ENCODE data around the gene CAMK1G. TPM values are rescaled to one million over a fixed set of nuclear protein-coding genes. Genes with fewer than 3 reads are reported as not detected.

CAMK1G gene
- total and polyA plus RNA-seq, 9 of the 15 experiments (the other 6 are each of a cell fraction or from before 2014, with no cell fraction given), result not detected

- TF ChIP-seq IRF1 (CRISPR knock-in tag; IDR thresholded peaks at IDR 0.05; ENCODE audit: borderline replicate concordance) (no peak), ZNF695 (CRISPR knock-in tag; IDR thresholded peaks at IDR 0.05) (no peak), ZNF174 (CRISPR knock-in tag; IDR thresholded peaks at IDR 0.05) (no peak), TFE3 (CRISPR knock-in tag; IDR thresholded peaks at IDR 0.05) (no peak), SREBF2 (CRISPR knock-in tag; IDR thresholded peaks at IDR 0.05) (no peak)
These were observed 738 bp downstream of the CAMK1G start (continued) for GRCh38 chr1:209584231-209584672.

- no peak for ATAC-seq
- Histone ChIP-seq H3K9me3 (replicated peaks; ENCODE audit: control insufficient read depth, insufficient read depth, low read depth, low read length) (no peaks in the 10 kb centered on the region), H4K20me1 (replicated peaks; ENCODE audit: control insufficient read depth, insufficient read depth, low read length) (no peaks in the 10 kb centered on the region; the same call in 1 of the 2 replicates), H3K27me3 (ENCODE audit: control insufficient read depth in 2 of 2, insufficient read depth in 2 of 2, low read length in 2 of 2) (peaks cover 21 to 35% of the 10 kb centered on the region in 2 experiments; a peak in 4 of 5 replicates), H3K4me3 (no peak overlapping the region), H3K9ac (ENCODE audit: insufficient read depth in 1 of 2, low read depth in 2 of 2, low read length in 2 of 2) (no peak overlapping the region), H2AFZ (ENCODE audit: low read depth, low read length) (no peak overlapping the region), H3K4me2 (ENCODE audit: insufficient read depth, low read length) (no peak overlapping the region), H3K9me1 (ENCODE audit: control insufficient read depth, insufficient read depth, low read length) (no peaks in the 10 kb centered on the region), H3K79me2 (ENCODE audit: control insufficient read depth, insufficient read depth, low read length) (no peaks in the 10 kb centered on the region), H3K36me3 (ENCODE audit: control insufficient read depth, insufficient read depth, low read length) (no peaks in the 10 kb centered on the region), H3K27ac (ENCODE audit: extremely low read depth, low read depth, low read length) (no peak overlapping the region; the same call in 2 of the 3 replicates), H3K4me1 (replicated peaks in 1 of 2; ENCODE audit: control insufficient read depth in 2 of 2, insufficient read depth in 2 of 2, low read length in 2 of 2) (peaks cover 0 to 3% of the 10 kb centered on the region in 2 experiments; a peak in 1 of 5 replicates)
- ChIA-PET CTCF (ENCODE audit: low intra/inter-chr PET ratio) (no interaction called here), POLR2A (interaction anchor here (1.4 kb wide), 1 partner anchor 104 kb away, joined by 4 read pairs; no protein-coding TSS in a partner anchor)
- in situ Hi-C loops (cut with MboI), result loop anchor here (25.0 kb wide), 1 partner anchor 402 kb away; no protein-coding TSS in a partner anchor
- no peak for DNase-seq (ENCODE audit: extremely low read depth in 1 of 4, low spot score in 3 of 4)
- 0% methylated on average over 5 of the region's 5 CpGs for WGBS (ENCODE audit: insufficient coverage, low coverage, missing lambda C conversion rate)
- BruUV-seq (replicated peaks), result no TSS peak
- intact Hi-C loops (cut with micrococcal nuclease), result loop anchor here (10.0 kb wide), 1 partner anchor 410 kb away; no protein-coding TSS in a partner anchor
- FAIRE-seq, result no peak
- TF ChIP-seq FUS (optimal IDR thresholded peaks at IDR 0.05; ENCODE audit: low read depth, low read length), result no peak
- no peak for TF ChIP-seq CREM (IDR thresholded peaks at IDR 0.05; ENCODE audit: low read depth)
- TF ChIP-seq TFAP4 (CRISPR knock-in tag; IDR thresholded peaks at IDR 0.05; ENCODE audit: borderline replicate concordance), result no peak
- TF ChIP-seq DEAF1 (CRISPR knock-in tag; IDR thresholded peaks at IDR 0.05), result no peak
- no peak for TF ChIP-seq CEBPZ (IDR thresholded peaks at IDR 0.05; ENCODE audit: borderline replicate concordance, low read depth, low read length)
These were observed 1.7 kb downstream of the CAMK1G start for GRCh38 chr1:209585197-209585596.
